Kidney (tissue), 14 donors: ENCODE data around the gene RNF5. TPM values are rescaled to one million over a fixed set of nuclear protein-coding genes. Genes with fewer than 3 reads are reported as not detected.

Source experiments
- DNase-seq, 5 donors: peaks; one replicate each; pipeline ENCODE4 v3.0.0-alpha.2; 2013 to 2020
- FAIRE-seq: peaks from 2 replicates; lab custom pipeline; 2012; peaks lifted over from hg19 to GRCh38; lab: Jason Lieb, UNC
- H3K27ac ChIP-seq, 2 donors: one replicate each; pipeline ENCODE4 v1.7.0; 2013; ENCODE audit warnings: low read depth in 2 of 2, low read length in 2 of 2, inconsistent platforms in 1 of 2
- H3K27me3 ChIP-seq: one replicate; pipeline ENCODE4 v1.7.1; 2013; ENCODE audit warnings: low read length, inconsistent platforms; ENCODE audit not compliant: control insufficient read depth, insufficient read depth
- H3K36me3 ChIP-seq, 3 donors: one replicate each; pipeline versions ENCODE4 v1.7.0 to v1.7.1; 2013; ENCODE audit warnings: low read length in 3 of 3, control low read depth in 1 of 3, inconsistent platforms in 1 of 3; ENCODE audit not compliant: insufficient read depth in 3 of 3, control insufficient read depth in 2 of 3
- H3K4me1 ChIP-seq, 3 donors: one replicate each; pipeline versions ENCODE4 v1.7.0 to v1.7.1; 2013; ENCODE audit warnings: low read length in 3 of 3, inconsistent platforms in 1 of 3, low read depth in 1 of 3; ENCODE audit not compliant: control insufficient read depth in 2 of 3, insufficient read depth in 2 of 3
- H3K4me3 ChIP-seq, 3 donors: one replicate each; pipeline versions ENCODE4 v1.7.0 to v1.8.1; 2013; ENCODE audit warnings: low read length in 3 of 3, control low read depth in 1 of 3, inconsistent platforms in 1 of 3
- H3K9ac ChIP-seq, 3 donors: one replicate each; pipeline versions ENCODE4 v1.7.0 to v1.7.1; 2013; ENCODE audit warnings: low read length in 3 of 3, control low read depth in 1 of 3, inconsistent platforms in 1 of 3
- H3K9me3 ChIP-seq, 3 donors: one replicate each; pipeline versions ENCODE4 v1.7.0 to v1.7.1; 2013; ENCODE audit warnings: low read length in 3 of 3, control low read depth in 1 of 3, inconsistent platforms in 1 of 3; ENCODE audit not compliant: control insufficient read depth in 2 of 3, insufficient read depth in 1 of 3
- CTCF ChIP-seq: IDR thresholded peaks from 3 replicates; pipeline ENCODE4 v1.5.1; 2012; ENCODE audit warnings: mild to moderate bottlenecking, moderate library complexity, borderline replicate concordance; ENCODE audit not compliant: insufficient read depth; ENCODE audit errors: extremely low read depth
- intact Hi-C: fragments of 100-400 bp; cut with DNase I; formaldehyde crosslinking; loops from one replicate; pipeline ENCODE4 v1.11.1; 2022
- polyA plus RNA-seq: library from polyadenylated mRNA; stranded (reverse); fragments of 350-450 nt; fragmentation: Illumina TruSeq; extraction: RNeasy Lipid Tissue Mini Kit (QIAGEN cat#74804); gene quantifications from one replicate; pipeline ENCODE4 v1.2.3, GENCODE V29; 2014; ENCODE audit warnings: low read depth, low replicate concordance; ENCODE audit not compliant: insufficient read depth
- total RNA-seq: library from RNA; stranded (reverse); fragmentation: NEBNext Ultra II Directional; extraction: Animal tissue kit (Norgen Biotek cat#: 25700); gene quantifications from one replicate; pipeline ENCODE4 v1.2.1, GENCODE V29; 2021
- donor health status: control.
- donor health status: control.
- donor health status: control.
- donor health status: control.
- donor health status: control.
- donor health status: DM: yes; HTN: yes; CAD: no.
- donor health status: Normal renal cell carcinoma (clear cell type).

The RNF5 gene
- total and polyA plus RNA-seq, 2 donors from 2014 or later, result 74.1 to 208 TPM

GRCh38 chr6:32214126-32214525, 35.9 kb downstream of the RNF5 start:
- no peaks in the 10 kb centered on the region for H3K36me3 ChIP-seq
- no peaks in the 10 kb centered on the region for H3K27me3 ChIP-seq
- no peaks in the 10 kb centered on the region for H3K9me3 ChIP-seq
- no peak overlapping the region for H3K27ac ChIP-seq
- intact Hi-C loops, result no loop called here
- TF ChIP-seq CTCF, result no peak
- no peaks in the 10 kb centered on the region for H3K4me1 ChIP-seq
- FAIRE-seq, result no peak
- no peak overlapping the region for H3K9ac ChIP-seq
- no peak overlapping the region for H3K4me3 ChIP-seq
- DNase-seq, result no peak

- no peaks in the 10 kb centered on the region for H3K9me3 ChIP-seq
- intact Hi-C loops, result no loop called here
- H3K27ac ChIP-seq, result no peak overlapping the region
- DNase-seq (no peak), FAIRE-seq (no peak)
- no peak for TF ChIP-seq CTCF
- H3K27me3 ChIP-seq, result no peaks in the 10 kb centered on the region
- H3K4me3 ChIP-seq, result no peak overlapping the region
- H3K9ac ChIP-seq, result no peak overlapping the region
- H3K36me3 ChIP-seq, result no peaks in the 10 kb centered on the region
- no peaks in the 10 kb centered on the region for H3K4me1 ChIP-seq
These were observed 37.4 kb downstream of the RNF5 start for GRCh38 chr6:32215617-32216016.

GRCh38 chr6:32216285-32216684, 38.1 kb downstream of the RNF5 start:
- Histone ChIP-seq H3K4me3 (no peak overlapping the region), H3K27ac (no peak overlapping the region), H3K36me3 (no peaks in the 10 kb centered on the region), H3K27me3 (no peaks in the 10 kb centered on the region), H3K9me3 (no peaks in the 10 kb centered on the region), H3K9ac (no peak overlapping the region), H3K4me1 (no peaks in the 10 kb centered on the region)
- DNase-seq (no peak), FAIRE-seq (no peak)
- TF ChIP-seq CTCF, result no peak
- intact Hi-C loops, result no loop called here

GRCh38 chr6:32216998-32217397, 38.8 kb downstream of the RNF5 start:
- FAIRE-seq, result no peak
- TF ChIP-seq CTCF, result no peak
- DNase-seq, result no peak
- H3K4me1 ChIP-seq, result no peaks in the 10 kb centered on the region
- H3K9me3 ChIP-seq, result no peaks in the 10 kb centered on the region
- no peaks in the 10 kb centered on the region for H3K36me3 ChIP-seq
- intact Hi-C loops, result no loop called here
- H3K27me3 ChIP-seq, result no peaks in the 10 kb centered on the region
- no peak overlapping the region for H3K9ac ChIP-seq
- no peak overlapping the region for H3K4me3 ChIP-seq
- H3K27ac ChIP-seq, result no peak overlapping the region
